GM21447 (cell line): ENCODE measurements around the gene DUSP22.
A peak's percentile ranks its signal among the peaks of the same experiment; 100 is the strongest.

Source experiments
- ATAC-seq: cut with Tn5 transposase; IDR thresholded peaks from one replicate; pipeline ENCODE4 v1.9.1; 2021; ENCODE audit not compliant: unreplicated experiment

The DUSP22 gene

DNA sequence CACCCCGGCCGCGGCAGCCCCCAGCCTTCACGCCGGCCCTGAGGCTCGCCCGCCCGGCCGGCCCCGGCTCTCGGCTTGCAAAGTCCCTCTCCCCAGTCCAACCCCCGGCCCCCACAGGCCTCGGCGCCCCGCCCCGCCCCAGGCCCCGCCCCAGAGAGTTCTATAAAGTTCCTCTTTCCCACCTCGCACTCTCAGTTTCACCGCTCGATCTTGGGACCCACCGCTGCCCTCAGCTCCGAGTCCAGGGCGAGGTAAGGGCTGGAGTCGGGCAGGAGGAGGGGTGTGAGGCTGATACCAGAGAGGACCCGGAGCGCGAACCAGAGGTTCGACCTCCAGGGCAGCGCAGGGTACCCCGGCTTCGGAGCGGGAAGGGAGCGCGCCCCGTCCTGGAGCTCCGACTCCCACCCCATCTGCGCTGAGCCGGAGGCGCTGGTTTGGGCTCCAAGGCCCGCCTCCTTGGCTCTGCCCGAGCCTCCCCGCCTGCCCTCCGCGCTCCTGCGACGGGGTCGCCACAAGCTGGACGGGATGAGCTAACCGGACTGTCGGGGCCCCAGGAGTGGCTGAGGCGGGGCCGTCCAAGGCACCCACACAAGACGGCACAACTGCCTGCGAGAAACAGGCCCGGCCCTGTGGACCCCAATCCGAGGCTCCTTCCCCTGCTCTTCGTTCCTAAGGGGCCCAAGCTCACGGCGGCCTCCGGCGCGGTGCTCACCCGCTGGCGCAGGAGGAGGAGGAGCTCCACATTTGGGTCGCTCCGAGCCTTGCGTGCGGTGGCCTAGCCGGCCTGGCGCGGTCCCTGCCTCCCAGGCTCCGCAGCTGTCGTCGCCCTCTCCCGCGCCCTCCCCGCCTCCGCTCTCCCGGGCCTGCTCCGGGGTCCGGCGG, 99.5 kb downstream of the DUSP22 start, which contains the start of gene IRF4:
IRF4 (plus strand) TSS at position 194 of the 882 bp plus-strand sequence. CDS start 1,401 bp downstream, outside the sequence.
- ATAC-seq: peak; percentile 41

DNA sequence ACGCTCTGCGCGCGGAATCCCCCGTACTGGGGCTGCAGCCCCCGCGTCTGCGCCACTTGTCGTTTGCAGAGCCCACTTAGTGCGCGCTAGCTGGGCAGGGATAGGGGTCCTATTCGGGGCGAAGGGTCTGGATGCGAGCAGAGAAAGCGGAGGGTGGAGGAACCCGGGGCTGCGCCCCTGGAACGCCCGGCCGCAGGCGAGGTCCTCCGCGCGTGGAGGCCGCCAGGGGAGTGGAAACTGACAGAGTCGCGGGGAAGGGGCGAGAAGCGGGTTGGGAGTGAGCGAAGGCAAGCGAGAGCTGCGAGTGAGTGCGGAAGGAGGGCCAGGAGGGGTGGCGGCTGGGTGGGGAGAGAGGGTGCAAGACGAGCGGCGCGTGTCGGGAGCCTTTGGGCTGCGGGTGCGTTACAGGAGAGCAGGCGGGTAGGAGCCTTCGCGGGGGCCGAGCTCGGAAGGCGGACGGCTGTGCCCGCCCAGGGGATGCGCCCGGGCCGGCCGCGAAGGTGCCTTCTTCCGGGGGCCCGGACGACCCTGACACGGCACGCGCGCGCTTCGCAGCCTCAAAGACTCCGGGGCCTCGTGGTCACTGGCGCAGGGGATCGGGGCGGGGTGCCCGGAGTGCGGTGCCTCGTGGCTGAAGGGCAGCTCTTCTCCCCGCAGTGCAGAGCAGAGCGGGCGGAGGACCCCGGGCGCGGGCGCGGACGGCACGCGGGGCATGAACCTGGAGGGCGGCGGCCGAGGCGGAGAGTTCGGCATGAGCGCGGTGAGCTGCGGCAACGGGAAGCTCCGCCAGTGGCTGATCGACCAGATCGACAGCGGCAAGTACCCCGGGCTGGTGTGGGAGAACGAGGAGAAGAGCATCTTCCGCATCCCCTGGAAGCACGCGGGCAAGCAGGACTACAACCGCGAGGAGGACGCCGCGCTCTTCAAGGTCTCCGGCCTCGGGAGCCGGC, 100.4 kb downstream of the DUSP22 start:
- no peak for ATAC-seq

DNA sequence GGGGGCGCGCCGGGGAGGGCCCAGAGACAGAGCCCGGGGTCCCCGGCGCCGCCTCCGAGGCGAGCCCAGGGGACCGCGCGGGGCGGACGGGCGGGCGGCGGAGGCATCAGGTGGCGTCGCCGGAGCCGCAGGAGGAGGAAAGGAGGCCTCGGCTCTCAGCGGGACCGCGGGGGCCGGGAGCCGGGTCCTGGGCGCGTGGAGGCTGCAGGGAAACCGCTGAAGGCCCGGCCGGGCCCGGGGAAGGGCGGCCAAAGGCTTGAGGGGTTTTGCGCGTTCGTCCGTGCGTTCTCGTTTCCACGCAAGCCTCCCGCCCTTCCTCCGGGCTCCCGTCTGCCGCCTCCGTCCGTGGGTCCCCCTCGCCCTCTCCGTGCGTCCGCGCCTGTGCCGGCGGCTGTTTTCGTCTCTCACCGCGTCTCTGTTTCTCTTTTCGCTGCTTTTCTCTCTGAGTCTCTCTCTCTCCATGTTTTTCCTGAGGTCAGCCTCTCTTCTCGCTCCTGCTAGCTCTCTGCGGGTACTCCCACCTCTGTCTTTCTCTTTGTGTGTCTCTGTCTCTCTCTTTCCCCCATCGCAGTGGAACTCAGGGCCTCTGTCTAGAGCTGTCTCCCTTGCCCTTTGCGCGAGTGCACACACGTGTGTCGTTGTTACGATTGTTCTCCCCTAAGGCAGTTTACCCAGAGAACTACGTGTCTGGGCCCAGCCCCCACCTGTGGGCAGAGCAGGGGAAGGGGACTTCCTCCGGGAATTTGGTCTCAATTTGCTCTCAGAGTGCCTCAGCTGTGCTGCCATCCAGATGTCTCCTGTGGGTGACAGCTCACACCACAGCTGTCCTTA, 101.3 kb downstream of the DUSP22 start:
- no peak for ATAC-seq

DNA sequence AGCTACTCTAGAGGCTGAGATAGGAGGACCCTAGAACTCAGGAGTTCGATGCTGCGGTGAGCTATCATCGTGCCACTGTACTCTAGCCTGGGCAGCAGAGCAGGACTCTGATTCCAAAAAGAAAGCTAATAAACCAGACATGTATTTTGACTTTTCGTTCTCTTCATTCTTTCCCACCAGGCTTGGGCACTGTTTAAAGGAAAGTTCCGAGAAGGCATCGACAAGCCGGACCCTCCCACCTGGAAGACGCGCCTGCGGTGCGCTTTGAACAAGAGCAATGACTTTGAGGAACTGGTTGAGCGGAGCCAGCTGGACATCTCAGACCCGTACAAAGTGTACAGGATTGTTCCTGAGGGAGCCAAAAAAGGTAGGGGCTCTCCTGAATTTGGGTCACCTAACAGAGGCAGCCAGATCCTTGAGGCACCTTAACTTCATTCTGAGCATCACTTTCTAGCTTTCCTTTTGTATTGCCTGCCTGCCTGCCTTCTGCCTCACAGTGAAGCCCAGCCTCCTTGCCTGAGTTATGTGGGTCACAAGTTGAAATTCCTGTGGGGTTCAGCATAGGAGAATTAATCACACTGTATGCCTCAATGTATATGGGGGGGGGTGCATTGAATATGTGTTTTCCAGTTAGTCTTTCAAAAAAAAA, 102.5 kb downstream of the DUSP22 start:
- ATAC-seq: no peak

DNA sequence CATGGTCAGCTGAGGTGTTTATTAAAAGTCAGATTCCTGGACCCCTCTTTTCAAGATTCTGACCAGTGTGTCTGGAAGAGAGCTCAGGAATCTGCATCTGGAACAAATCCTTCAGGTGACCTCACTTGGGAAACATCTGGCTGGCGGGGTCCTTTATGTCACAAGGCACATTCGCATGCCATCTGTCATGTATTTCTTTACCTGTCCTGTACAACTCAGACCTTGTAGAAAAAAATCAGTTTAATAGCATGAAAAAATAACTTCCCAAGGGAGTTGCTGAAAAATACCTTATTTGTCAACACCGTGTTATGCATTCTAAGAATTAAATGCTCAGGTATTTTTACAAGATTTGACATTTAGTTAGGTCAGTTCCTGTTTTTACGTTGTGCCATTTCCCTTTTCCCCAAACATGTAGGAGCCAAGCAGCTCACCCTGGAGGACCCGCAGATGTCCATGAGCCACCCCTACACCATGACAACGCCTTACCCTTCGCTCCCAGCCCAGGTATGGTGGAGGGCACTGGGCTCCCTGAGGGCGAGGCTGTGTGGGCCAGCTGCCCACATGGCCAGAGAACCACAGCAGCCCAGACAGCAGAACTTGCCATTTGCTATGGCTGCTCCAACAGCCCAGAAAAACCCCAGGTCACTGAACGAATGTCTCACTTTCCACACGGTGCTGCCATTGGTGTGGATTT, 103.3 kb downstream of the DUSP22 start:
- ATAC-seq: no peak

DNA sequence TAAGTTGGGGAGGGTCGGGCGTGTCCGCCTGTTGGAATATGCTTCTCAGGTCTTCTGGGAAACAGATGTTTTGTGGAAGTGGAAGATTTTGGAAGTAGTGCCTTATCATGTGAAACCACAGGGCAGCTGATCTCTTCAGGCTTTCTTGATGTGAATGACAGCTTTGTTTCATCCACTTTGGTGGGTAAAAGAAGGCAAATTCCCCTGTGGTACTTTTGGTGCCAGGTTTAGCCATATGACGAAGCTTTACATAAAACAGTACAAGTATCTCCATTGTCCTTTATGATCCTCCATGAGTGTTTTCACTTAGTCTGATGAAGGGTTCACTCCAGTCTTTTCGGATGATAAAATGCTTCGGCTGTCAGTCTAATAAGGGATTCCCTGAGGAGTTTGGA, 103.8 kb downstream of the DUSP22 start:
- ATAC-seq: no peak

DNA sequence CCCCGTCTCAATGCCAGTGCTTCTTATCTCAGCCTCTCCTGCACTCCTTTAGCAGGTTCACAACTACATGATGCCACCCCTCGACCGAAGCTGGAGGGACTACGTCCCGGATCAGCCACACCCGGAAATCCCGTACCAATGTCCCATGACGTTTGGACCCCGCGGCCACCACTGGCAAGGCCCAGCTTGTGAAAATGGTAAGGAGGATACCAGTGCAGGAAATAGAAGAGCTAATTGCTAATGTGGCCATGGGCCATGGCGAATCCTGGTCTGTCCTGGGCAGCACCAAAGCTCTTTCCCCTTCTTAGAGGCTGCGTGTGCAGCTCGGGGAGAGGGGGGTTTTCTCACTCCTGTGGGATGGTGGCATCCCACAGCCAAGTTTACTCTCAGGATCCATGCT, 104.8 kb downstream of the DUSP22 start:
- ATAC-seq: no peak

DNA sequence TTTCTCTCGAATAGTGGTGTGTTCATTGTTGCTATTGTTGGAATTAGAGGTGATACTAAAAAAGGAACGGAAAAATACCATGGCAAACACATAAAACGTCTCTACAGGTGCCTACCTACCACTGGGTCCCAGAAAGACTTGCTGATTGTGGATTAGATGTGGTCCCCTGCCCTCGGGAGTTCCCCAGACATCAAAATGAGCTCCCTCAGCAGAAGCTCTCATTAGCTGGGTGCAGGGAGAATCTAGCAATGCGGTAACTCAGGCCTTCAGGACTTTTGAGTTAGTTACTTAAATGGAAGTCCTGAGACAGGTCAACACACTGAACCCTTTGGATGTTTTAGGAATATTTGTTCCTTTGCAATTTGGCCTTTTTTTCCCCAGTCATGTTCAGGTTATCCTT, 105.3 kb downstream of the DUSP22 start:
- no peak for ATAC-seq

DNA sequence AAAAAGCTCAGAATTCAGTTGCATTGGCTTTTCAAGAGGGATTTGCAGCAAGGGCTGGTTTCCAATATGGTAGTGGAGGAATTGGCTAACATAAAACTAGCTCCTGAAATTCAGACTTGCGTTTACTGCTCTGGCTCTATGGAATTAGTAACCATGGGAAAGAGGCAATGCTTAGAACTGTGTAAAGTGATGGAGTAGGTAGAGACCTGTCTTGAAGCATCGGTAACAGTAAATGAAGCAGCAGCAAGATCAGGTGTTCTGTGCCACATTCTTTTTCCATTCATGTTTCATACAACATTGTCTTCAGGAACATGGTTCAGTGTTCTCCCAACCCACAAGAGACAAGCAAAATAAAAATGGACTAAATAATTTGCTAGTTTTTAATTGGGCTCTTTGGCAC, 105.8 kb downstream of the DUSP22 start:
- no peak for ATAC-seq

DNA sequence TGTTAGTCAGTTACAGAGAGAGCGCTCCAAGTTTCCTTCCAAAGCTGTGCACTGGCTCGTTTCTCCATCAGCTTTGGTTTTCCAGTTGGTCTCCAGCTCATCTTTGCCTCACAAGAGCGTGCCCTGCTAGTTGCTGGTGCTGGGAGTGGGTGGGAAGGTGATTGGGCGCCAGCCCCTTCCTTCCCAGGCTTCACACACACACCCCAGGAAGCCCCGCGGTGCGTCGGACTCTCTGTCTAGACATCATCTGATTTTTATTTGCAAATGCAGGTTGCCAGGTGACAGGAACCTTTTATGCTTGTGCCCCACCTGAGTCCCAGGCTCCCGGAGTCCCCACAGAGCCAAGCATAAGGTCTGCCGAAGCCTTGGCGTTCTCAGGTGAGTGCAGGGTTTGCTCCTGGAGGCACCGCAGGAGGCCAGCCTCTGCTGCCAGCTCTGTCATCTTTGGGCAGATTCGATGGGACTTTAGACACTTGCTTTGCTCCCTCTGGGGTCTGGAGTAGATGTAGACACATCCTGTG, 106.3 kb downstream of the DUSP22 start:
- ATAC-seq: no peak

DNA sequence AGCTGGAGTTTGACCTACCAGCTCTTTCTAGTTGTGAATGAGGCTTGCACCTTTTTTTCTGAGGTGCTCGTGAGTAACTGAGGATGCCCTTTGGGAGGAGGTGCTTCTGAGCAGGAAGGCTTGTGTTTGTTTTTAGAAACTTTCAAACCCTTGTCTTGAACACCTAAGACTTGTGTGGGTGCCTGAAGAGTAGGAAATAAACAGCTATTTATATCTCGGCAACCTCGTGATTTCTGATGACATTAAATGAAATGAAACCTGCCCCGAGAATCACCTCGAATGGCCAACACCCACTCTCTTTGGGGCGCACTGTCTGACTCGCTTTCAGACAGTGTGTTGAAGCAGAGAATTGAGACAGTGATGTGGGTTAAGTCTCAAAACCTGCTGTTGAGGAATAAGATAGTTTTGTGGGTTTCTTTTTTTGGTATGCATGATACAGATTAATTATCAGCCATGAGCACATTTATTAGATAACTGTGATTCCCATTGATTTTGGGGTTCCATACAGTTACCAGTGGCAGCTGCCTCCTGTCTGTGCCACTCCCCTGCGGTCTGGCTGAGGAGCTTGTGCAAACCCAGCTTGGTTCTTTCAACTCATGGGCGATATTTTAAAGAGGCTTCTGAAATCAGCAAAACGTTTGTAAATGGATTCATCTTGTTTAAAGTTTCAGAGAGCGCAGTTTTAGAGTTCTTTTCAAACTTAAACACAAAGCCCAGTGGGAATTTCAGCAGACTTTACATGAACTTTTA, 107.7 kb downstream of the DUSP22 start:
- peak; percentile 55 for ATAC-seq

DNA sequence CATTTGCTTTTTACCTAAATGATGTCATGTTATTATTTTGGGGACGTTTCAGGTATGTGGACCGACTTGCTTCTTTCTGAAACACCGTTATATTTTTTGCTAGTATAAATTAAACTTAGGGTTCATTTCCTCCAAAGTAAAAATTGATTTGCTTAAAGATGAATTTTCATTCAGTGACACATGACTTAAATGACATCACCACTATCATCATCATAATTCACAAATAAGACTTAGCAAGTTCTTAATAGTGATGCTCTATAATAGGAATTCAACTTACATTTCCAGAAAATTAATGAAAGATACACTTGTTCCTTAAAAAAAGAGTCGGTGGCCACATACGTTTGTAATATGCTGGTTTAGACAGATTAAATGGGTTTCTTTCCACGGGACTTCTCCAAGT, 108.5 kb downstream of the DUSP22 start:
- no peak for ATAC-seq
